Measurements from ENCODE around the gene AUTS2. TPM values are rescaled to one million over a fixed set of nuclear protein-coding genes. Genes with fewer than 3 reads are reported as not detected.
A peak's percentile ranks its signal among the peaks of the same experiment; 100 is the strongest.

Gene AUTS2
- polyA plus RNA-seq, 1 donor, result 110 TPM

DNA sequence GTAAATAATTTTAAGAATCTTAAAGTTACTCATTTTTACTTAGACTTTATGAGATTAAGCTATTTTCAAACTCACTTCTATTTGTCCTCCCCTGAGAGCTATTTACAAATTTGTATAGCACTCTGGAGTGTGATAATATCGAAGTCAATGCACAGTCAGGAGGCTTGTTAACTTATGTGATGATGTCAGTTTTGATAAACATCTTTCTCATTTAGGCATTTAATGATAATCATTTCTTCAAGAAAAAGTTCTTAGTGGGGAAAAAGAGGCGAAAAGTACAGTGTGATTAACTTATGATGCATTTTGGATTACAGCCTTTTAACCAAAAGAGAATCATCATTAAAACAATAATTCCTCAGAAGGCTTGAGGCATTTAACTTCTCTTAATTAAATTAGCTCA is 468.6 kb downstream of the AUTS2 start:
- no peak for DNase-seq

- no peak for DNase-seq
These were observed 470.3 kb downstream of the AUTS2 start for GRCh38 chr7:70068531-70068930.

DNA sequence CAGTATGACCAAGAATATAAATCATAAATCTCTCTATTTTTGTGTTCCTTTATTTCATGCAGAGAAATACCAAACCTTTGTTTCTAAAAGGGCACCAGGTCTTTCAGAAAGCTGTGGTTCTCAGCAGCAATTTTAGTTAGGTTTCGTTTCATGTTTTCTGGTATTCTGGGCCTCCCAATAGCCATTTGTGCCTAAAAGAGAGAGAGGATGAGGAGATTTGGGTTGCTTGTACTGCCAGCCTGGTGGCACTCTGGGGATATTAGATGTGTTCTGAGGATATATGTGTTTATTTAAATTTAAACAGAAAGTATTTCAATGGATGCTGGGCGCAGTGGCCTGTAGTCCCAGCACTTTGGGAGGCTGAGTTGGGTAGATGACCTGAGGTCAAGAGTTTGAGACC is 471.7 kb downstream of the AUTS2 start:
- no peak for DNase-seq

DNA sequence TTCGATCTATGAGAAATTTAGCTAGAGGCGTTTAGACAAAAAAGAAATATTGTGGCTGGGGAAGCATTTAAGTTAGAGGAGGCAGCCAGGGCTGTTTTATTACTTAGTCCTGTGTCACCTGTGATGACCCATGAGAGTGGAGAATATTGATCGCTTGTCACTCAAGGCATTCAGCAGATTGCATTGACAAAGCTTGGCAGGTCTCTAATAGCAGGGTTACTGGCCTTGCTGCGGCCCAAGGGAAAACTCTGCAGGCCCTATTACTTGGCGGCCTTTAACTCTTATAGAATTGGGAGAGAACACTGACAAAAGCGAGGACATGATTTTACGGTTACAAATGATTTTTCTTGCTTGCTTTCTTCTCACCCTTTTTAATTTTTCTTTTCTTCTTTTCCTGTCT is 473.5 kb downstream of the AUTS2 start:
- DNase-seq, result no peak

DNA sequence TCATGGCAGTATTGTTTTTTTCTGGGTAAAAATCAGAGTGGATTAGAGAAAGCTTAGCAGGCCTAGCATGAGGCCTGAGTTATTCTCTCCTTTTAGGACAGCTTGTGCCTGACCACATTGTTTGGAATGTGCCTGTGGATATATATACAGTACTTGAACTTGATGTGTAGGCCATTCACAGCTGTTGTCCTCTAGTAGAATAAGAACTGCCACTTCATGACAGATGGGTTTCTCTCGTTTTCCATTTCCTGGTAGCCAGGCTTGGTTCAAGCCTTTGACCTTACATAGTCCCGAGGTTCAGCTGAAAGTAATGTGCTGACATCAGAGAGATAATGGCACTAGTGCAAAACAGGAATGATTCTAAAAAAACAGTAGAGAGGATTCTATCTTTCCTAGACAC is 473.9 kb downstream of the AUTS2 start:
- peak; percentile 60 for DNase-seq

GRCh38 chr7:70076325-70076724 is 478.1 kb downstream of the AUTS2 start:
- DNase-seq, result no peak

- no peak for DNase-seq
These were observed 483.9 kb downstream of the AUTS2 start for GRCh38 chr7:70082099-70082611.

GRCh38 chr7:70091362-70091761 is 493.1 kb downstream of the AUTS2 start:
- DNase-seq, result no peak

GRCh38 chr7:70092314-70093204 is 494.3 kb downstream of the AUTS2 start:
- DNase-seq, result peak; percentile 37

- no peak for DNase-seq
These were observed 495.1 kb downstream of the AUTS2 start for GRCh38 chr7:70093205-70093904.

DNA sequence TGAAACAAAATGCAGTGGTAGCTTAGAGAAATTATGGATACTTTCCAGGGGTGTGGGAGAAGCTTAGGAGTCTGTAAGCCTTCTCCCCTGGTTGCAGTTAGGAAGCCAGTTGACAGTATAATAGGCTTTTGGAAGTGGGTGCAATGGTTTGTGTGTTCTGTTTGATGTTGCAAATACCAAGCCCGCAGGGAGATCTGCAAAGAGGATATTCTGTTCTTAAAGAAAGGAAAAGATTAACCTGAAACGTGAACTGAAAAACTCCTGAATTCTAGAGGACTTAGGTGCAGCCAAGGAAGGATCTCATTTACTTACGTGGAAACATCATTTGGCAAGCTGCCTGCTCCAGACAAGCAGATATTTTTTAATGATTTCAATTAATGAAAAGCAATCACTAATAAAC is 496.6 kb downstream of the AUTS2 start:
- DNase-seq, result no peak

GRCh38 chr7:70097645-70098044 is 499.4 kb downstream of the AUTS2 start:
- DNase-seq, result no peak

DNA sequence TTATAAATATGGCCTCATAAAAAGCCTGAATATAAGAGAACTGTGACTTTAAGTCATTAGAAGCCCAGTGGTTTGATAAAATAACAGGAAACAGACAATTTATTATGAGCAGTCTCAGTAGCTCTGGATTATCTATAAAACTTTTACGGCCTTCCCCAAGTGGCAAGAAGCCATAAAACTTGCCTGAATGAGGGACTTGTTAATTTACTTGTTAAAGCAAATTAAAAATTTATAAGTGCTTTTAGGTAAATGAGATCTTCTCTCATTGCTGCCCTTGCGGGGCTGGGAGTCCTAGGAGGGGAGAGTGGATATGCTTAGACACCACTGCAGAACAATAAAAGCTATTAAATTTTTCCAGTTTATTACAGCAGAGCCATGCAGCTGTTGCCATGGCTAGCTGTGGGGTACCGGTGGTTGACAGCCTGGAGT is 499.9 kb downstream of the AUTS2 start:
- DNase-seq, result no peak

GRCh38 chr7:70098905-70099672 is 500.8 kb downstream of the AUTS2 start:
- DNase-seq, result no peak

- DNase-seq, result no peak
These were observed 506.0 kb downstream of the AUTS2 start for GRCh38 chr7:70104243-70104642.

DNA sequence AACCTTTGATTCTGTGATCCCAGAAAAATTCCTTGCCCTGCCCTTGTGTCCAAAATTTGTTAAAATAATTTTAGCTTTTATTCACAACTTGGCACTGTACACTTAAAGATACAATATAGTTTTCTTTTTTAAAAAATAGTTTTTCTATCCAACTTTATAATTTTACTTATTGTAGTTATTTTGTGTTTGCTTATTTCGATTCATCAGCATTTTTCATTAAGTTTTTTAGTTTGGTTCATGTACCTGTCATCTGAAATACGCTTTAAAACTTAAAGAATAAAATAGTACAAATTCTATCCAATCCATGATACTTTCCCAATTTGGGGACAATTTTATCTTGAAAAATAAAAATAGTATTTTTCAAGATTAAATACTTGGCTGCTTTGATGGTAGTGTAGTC is 514.8 kb downstream of the AUTS2 start:
- DNase-seq, result no peak

DNA sequence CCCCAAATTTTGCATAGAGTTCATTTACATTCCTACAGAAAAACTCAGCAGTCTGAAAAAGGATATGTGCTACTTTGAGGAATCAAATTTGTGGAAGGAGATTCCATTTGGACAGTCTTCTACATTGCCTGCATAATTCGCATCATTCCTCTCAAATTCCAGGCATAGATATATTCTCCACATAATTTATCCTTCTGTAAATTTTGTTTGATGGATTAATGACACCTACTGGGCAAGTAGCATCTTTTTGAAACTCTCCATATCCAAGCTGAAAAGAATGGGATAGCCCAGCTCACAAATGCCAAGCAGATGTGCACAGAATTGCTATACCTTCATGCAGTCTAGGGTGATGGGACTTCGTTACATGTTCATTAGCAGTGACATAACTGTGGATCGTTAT is 515.3 kb downstream of the AUTS2 start:
- no peak for DNase-seq

GRCh38 chr7:70114806-70115205 is 516.5 kb downstream of the AUTS2 start:
- DNase-seq, result no peak

GRCh38 chr7:70116244-70116643 is 518.0 kb downstream of the AUTS2 start:
- DNase-seq, result no peak

GRCh38 chr7:70116867-70117266 is 518.6 kb downstream of the AUTS2 start:
- no peak for DNase-seq

DNA sequence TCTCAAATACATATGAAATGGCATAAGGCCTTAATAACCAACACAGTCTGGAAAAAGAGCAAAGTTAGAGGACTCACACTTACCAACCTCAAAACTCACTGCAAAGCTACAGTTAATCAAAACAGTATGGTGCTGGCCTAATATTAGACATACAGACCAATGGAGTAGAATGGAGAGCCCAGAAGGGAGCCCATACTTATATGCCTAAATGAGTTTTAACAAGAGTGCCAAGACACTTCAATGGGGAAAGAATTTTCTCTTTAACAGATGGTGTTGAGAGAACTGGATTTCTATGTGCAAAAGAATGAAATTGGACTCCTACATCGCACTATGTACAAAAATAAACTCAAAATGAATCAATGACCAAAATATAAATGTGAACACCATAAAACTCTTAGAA is 522.6 kb downstream of the AUTS2 start:
- no peak for DNase-seq

DNA sequence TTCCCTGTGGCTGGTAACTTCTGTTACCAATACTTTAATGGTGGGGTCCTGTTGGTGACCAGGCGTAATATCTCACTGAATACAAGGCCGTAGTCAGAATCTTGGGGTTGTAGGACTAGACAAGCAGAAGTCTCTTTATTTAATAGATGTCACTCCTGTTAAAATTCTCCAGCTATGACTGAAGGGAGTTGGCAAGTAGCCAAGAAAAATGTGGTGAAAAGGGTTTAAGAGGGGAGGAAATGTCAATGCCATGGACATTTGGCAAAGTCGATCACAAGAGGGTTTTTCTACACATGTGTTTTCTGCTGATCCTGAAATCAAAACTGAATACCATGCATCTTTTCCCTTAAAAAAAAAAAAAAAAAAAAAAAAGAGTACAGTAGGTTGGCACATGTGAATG is 533.5 kb downstream of the AUTS2 start:
- no peak for DNase-seq

All from left kidney (tissue), 2 donors.